Neural cell (in vitro differentiated cells): ENCODE measurements around the gene TMEM120A. TPM values are rescaled to one million over a fixed set of nuclear protein-coding genes. Genes with fewer than 3 reads are reported as not detected.

Source experiments
- H2AFZ ChIP-seq: fragments of 200-600, 300-800 bp; sonication (generic), shearing (Covaris generic); 2 replicates; pipeline ENCODE4 v1.6.0; 2014; ENCODE audit warnings: low read depth, mild to moderate bottlenecking, antibody characterized with exemption, low read length, moderate library complexity
- H3F3A ChIP-seq: fragments of 200-600 bp; shearing (Covaris generic); 2 replicates; pipeline ENCODE4 v1.6.1; 2016; ENCODE audit warnings: mild to moderate bottlenecking, moderate library complexity, mixed read lengths, antibody characterized with exemption, low read length; ENCODE audit not compliant: insufficient read depth, poor library complexity, severe bottlenecking
- H3K27ac ChIP-seq: fragments of 200-600, 300-800 bp; sonication (generic), shearing (Covaris generic); 2 replicates; pipeline ENCODE4 v1.5.1; 2014; ENCODE audit warnings: mild to moderate bottlenecking, low read length, moderate library complexity
- H3K27me3 ChIP-seq: fragments of 300-800, 200-600 bp; sonication (generic), shearing (Covaris generic); 2 replicates; pipeline ENCODE4 v1.6.0; 2014; ENCODE audit warnings: mild to moderate bottlenecking, low read depth, low read length, moderate library complexity; ENCODE audit not compliant: insufficient read depth
- H3K36me3 ChIP-seq: fragments of 300-800, 200-600 bp; sonication (generic), shearing (Covaris generic); 2 replicates; pipeline ENCODE4 v1.5.1; 2014; ENCODE audit warnings: mild to moderate bottlenecking, antibody characterized with exemption, low read length, moderate library complexity; ENCODE audit not compliant: insufficient read depth
- H3K4me2 ChIP-seq: fragments of 300-800, 200-600 bp; sonication (generic), shearing (Covaris generic); 2 replicates; pipeline ENCODE4 v1.6.0; 2014; ENCODE audit warnings: mild to moderate bottlenecking, low read length
- H3K4me3 ChIP-seq: fragments of 300-800, 200-600 bp; sonication (generic), shearing (Covaris generic); 2 replicates; pipeline ENCODE4 v1.5.1; 2014; ENCODE audit warnings: mild to moderate bottlenecking, low read length, moderate library complexity
- H3K79me2 ChIP-seq: fragments of 200-600 bp; shearing (Covaris generic); replicated peaks from 2 replicates; pipeline ENCODE4 v1.6.0; 2014; ENCODE audit warnings: mild to moderate bottlenecking, low read length, moderate library complexity; ENCODE audit not compliant: insufficient read depth
- H3K9ac ChIP-seq: fragments of 300-800, 200-600 bp; sonication (generic), shearing (Covaris generic); 2 replicates; pipeline ENCODE4 v1.6.1; 2016; ENCODE audit warnings: mild to moderate bottlenecking, low read length, mixed read lengths
- H3K9me2 ChIP-seq: fragments of 200-600 bp; shearing (Covaris generic); 2 replicates; pipeline ENCODE4 v1.6.1; 2016; ENCODE audit warnings: mild to moderate bottlenecking, low read length, mixed read lengths; ENCODE audit not compliant: insufficient read depth
- H3K9me3 ChIP-seq: fragments of 200-600, 300-800 bp; sonication (generic), shearing (Covaris generic); 2 replicates; pipeline ENCODE4 v1.6.1; 2016; ENCODE audit warnings: mild to moderate bottlenecking, mixed run types, low read length, moderate library complexity, mixed read lengths
- H4K20me1 ChIP-seq: fragments of 200-600 bp; shearing (Covaris generic); 2 replicates; pipeline ENCODE4 v1.6.1; 2016; ENCODE audit warnings: mild to moderate bottlenecking, mixed run types; ENCODE audit not compliant: insufficient read depth
- EP300 ChIP-seq: fragments of 450-650 bp; conservative IDR thresholded peaks from 2 replicates; pipeline ENCODE4 v1.6.1; 2014; ENCODE audit warnings: antibody characterized with exemption, mild to moderate bottlenecking, moderate library complexity; ENCODE audit not compliant: poor library complexity, severe bottlenecking
- EZH2 ChIP-seq: fragments of 200-600, 300-800 bp; shearing (Covaris generic), sonication (generic); IDR thresholded peaks from 2 replicates; pipeline ENCODE4 v1.6.1; 2014; ENCODE audit warnings: antibody characterized with exemption, low read length, borderline replicate concordance, mild to moderate bottlenecking; ENCODE audit not compliant: insufficient read depth, poor library complexity, severe bottlenecking
- MXI1 ChIP-seq: fragments of 450-650 bp; conservative IDR thresholded peaks from 2 replicates; pipeline ENCODE4 v1.6.1; 2014; ENCODE audit warnings: antibody characterized with exemption, mild to moderate bottlenecking; ENCODE audit not compliant: poor library complexity, severe bottlenecking
- POLR2AphosphoS5 ChIP-seq: IDR thresholded peaks from 2 replicates; pipeline ENCODE4 v1.6.1; 2012
- RAD21 ChIP-seq: fragments of 450-650 bp; conservative IDR thresholded peaks from 2 replicates; pipeline ENCODE4 v1.6.1; 2014; ENCODE audit warnings: antibody characterized with exemption, mild to moderate bottlenecking, moderate library complexity
- SMC3 ChIP-seq: fragments of 450-650 bp; conservative IDR thresholded peaks from 2 replicates; pipeline ENCODE4 v1.6.1; 2014; ENCODE audit warnings: antibody characterized with exemption, mild to moderate bottlenecking, moderate library complexity; ENCODE audit not compliant: poor library complexity
- TAF1 ChIP-seq: IDR thresholded peaks from 2 replicates; pipeline ENCODE4 v1.6.1; 2012; ENCODE audit warnings: low read depth
- polyA plus RNA-seq: library from polyadenylated mRNA; depleted of rRNA; stranded (reverse); fragments of >200 nt; gene quantifications from 2 replicates; pipeline ENCODE4 v1.2.3, GENCODE V29; 2014
- TF ChIP-seq, protein P1 (sequence below): fragments of 450-650 bp; IDR thresholded peaks from 2 replicates; pipeline ENCODE4 v1.5.1; 2014; ENCODE audit warnings: antibody characterized with exemption, mild to moderate bottlenecking, moderate library complexity; ENCODE audit not compliant: poor library complexity, severe bottlenecking
- TF ChIP-seq, protein P2 (sequence below): IDR thresholded peaks from 2 replicates; pipeline ENCODE4 v1.6.1; 2012; ENCODE audit warnings: borderline replicate concordance

The TMEM120A gene
- polyA plus RNA-seq, 1 donor from 2014 or later: 39.1 TPM

DNA sequence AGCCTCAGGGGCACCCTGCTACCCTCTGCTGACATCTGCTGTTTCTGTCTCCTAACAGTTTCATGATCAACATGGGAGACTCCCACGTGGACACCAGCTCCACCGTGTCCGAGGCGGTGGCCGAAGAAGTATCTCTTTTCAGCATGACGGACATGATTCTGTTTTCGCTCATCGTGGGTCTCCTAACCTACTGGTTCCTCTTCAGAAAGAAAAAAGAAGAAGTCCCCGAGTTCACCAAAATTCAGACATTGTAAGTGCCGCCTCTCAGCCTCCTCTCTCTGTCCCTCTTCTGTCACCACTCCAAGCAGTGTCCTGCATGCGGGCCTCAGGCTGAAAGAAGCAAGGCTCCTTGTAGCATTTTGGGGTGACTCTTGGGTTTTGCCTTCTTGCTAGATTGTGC lies 40.5 kb downstream of the TMEM120A start:
- TF ChIP-seq RAD21 (no peak), EZH2 (no peak), SMC3 (no peak), MXI1 (no peak), EP300 (no peak), TAF1 (no peak), POLR2AphosphoS5 (no peak)
- TF ChIP-seq, protein P1, sequence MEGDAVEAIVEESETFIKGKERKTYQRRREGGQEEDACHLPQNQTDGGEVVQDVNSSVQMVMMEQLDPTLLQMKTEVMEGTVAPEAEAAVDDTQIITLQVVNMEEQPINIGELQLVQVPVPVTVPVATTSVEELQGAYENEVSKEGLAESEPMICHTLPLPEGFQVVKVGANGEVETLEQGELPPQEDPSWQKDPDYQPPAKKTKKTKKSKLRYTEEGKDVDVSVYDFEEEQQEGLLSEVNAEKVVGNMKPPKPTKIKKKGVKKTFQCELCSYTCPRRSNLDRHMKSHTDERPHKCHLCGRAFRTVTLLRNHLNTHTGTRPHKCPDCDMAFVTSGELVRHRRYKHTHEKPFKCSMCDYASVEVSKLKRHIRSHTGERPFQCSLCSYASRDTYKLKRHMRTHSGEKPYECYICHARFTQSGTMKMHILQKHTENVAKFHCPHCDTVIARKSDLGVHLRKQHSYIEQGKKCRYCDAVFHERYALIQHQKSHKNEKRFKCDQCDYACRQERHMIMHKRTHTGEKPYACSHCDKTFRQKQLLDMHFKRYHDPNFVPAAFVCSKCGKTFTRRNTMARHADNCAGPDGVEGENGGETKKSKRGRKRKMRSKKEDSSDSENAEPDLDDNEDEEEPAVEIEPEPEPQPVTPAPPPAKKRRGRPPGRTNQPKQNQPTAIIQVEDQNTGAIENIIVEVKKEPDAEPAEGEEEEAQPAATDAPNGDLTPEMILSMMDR: no peak
- TF ChIP-seq, protein P2, sequence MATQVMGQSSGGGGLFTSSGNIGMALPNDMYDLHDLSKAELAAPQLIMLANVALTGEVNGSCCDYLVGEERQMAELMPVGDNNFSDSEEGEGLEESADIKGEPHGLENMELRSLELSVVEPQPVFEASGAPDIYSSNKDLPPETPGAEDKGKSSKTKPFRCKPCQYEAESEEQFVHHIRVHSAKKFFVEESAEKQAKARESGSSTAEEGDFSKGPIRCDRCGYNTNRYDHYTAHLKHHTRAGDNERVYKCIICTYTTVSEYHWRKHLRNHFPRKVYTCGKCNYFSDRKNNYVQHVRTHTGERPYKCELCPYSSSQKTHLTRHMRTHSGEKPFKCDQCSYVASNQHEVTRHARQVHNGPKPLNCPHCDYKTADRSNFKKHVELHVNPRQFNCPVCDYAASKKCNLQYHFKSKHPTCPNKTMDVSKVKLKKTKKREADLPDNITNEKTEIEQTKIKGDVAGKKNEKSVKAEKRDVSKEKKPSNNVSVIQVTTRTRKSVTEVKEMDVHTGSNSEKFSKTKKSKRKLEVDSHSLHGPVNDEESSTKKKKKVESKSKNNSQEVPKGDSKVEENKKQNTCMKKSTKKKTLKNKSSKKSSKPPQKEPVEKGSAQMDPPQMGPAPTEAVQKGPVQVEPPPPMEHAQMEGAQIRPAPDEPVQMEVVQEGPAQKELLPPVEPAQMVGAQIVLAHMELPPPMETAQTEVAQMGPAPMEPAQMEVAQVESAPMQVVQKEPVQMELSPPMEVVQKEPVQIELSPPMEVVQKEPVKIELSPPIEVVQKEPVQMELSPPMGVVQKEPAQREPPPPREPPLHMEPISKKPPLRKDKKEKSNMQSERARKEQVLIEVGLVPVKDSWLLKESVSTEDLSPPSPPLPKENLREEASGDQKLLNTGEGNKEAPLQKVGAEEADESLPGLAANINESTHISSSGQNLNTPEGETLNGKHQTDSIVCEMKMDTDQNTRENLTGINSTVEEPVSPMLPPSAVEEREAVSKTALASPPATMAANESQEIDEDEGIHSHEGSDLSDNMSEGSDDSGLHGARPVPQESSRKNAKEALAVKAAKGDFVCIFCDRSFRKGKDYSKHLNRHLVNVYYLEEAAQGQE: no peak
- Histone ChIP-seq H3K9me2 (no peaks in the 10 kb centered on the region), H4K20me1 (no peaks in the 10 kb centered on the region), H3K9ac (no peak overlapping the region), H3F3A (no peaks in the 10 kb centered on the region), H3K4me3 (no peak overlapping the region), H3K27me3 (no peaks in the 10 kb centered on the region), H3K27ac (no peak overlapping the region), H2AFZ (no peak overlapping the region), H3K36me3 (no peaks in the 10 kb centered on the region), H3K79me2 (no peaks in the 10 kb centered on the region), H3K9me3 (no peaks in the 10 kb centered on the region), H3K4me2 (no peak overlapping the region)

DNA sequence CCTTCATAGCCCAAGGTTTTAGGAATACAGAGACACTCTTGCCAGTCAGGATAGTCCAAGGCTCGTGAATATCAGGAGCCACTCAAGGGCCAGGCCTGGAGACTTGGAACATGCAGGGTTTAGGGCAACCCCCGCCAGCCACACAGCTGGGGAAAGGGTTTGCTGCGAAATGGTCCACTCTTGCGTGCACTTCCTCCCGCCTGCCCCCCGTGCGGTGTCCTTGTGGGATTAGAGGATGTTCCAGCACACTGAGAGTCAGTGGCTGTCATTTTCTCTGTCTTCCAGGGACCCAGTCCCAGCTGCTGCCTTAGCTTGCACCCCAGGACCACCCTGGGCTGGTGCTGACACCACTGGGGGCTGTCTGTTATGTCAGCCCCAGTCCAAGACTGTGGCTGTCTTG lies 41.0 kb downstream of the TMEM120A start:
- Histone ChIP-seq H3K36me3 (no peaks in the 10 kb centered on the region), H3K27ac (no peak overlapping the region), H3K27me3 (no peaks in the 10 kb centered on the region), H3K79me2 (no peaks in the 10 kb centered on the region), H3K9me3 (no peaks in the 10 kb centered on the region), H4K20me1 (no peaks in the 10 kb centered on the region), H3K9ac (no peak overlapping the region), H3F3A (no peaks in the 10 kb centered on the region), H3K4me2 (no peak overlapping the region), H3K4me3 (no peak overlapping the region), H3K9me2 (no peaks in the 10 kb centered on the region), H2AFZ (no peak overlapping the region)
- TF ChIP-seq, protein P2: no peak
- no peak for TF ChIP-seq EP300
- no peak for TF ChIP-seq RAD21
- TF ChIP-seq POLR2AphosphoS5: no peak
- TF ChIP-seq EZH2: no peak
- no peak for TF ChIP-seq MXI1
- no peak for TF ChIP-seq SMC3
- TF ChIP-seq, protein P1: no peak
